Transverse colon (tissue), 4 donors: ENCODE data around the gene HDAC2. TPM values are rescaled to one million over a fixed set of nuclear protein-coding genes. Genes with fewer than 3 reads are reported as not detected.
"Not testable (repeated sequence)": the region's sequence is repeated elsewhere in the genome, so short reads cannot be mapped to it uniquely, and the experiment has no call there.

ENCODE experiments used
- DNase-seq: peaks from one replicate; pipeline ENCODE4 v3.0.0-alpha.2; 2019
- H3K27ac ChIP-seq, 4 donors: fragments of 200-600 bp; sonication (generic); 2 replicates each; pipeline ENCODE4 v1.5.1; 2016 to 2018; ENCODE audit warnings: inconsistent platforms in 4 of 4
- H3K27me3 ChIP-seq: fragments of 200-600 bp; sonication (generic); 2 replicates; pipeline ENCODE4 v1.5.1; 2017; ENCODE audit warnings: inconsistent platforms
- H3K36me3 ChIP-seq, 4 donors: fragments of 200-600 bp; sonication (generic); 2 replicates each; pipeline ENCODE4 v1.5.1; 2017 to 2019; ENCODE audit warnings: inconsistent platforms in 4 of 4
- H3K4me1 ChIP-seq, 4 donors: fragments of 200-600 bp; sonication (generic); 2 replicates each; pipeline ENCODE4 v1.5.1; 2017 to 2020; ENCODE audit warnings: inconsistent platforms in 4 of 4
- H3K4me3 ChIP-seq, 4 donors: fragments of 200-600 bp; sonication (generic); 1 replicate in 1 of 4; 2 replicates in 3 of 4; pipeline versions ENCODE4 v1.5.1 to v1.6.1; 2017 to 2019; ENCODE audit warnings: inconsistent platforms in 4 of 4
- H3K9me3 ChIP-seq, 2 donors: fragments of 200-600 bp; sonication (generic); 2 replicates each; pipeline ENCODE4 v1.5.1; 2017 to 2019; ENCODE audit warnings: inconsistent platforms in 2 of 2
- EP300 ChIP-seq: sonication (generic); formaldehyde crosslinking; IDR thresholded peaks from one replicate; pipeline ENCODE4 v1.6.1; 2017; ENCODE audit warnings: antibody characterized with exemption, low read depth
- POLR2A ChIP-seq: fragments of 450-650 bp; IDR thresholded peaks from one replicate; pipeline ENCODE4 v1.6.1; 2016; ENCODE audit warnings: antibody characterized with exemption, mild to moderate bottlenecking, moderate library complexity
- POLR2AphosphoS5 ChIP-seq, 3 donors: sonication (generic); formaldehyde crosslinking; IDR thresholded peaks; one replicate each; pipeline ENCODE4 v1.6.1; 2016; ENCODE audit warnings: antibody characterized with exemption in 3 of 3
- WGBS, 2 donors: methylation state at CpG; one replicate each; pipeline ENCODE4 v1.1.5; 2018; ENCODE audit warnings: low coverage in 1 of 2; 5-methylcytosine and 5-hydroxymethylcytosine counted together
- in situ Hi-C, 4 donors: fragments of 200-750 bp; cut with MboI; loops; one replicate each; pipeline versions ENCODE4 v1.15.0 to v1.15.1; 2017; ENCODE audit warnings: low sequenced_read_pairs in 3 of 4, low pct_ligation_motif_present in 1 of 4, low pct_unique_long_range_greater_than_20kb in 1 of 4
- intact Hi-C: fragments of 100-400 bp; cut with DNase I; formaldehyde crosslinking; loops from one replicate; pipeline ENCODE4 v1.15.1; 2023; ENCODE audit warnings: low total_unique reads
- total RNA-seq, 4 donors: library from RNA; depleted of rRNA; stranded (reverse); fragments of >200 nt; gene quantifications; one replicate each; pipeline ENCODE4 v1.1.0, GENCODE V29; 2016
- TF ChIP-seq, protein P1 (sequence below), 5 experiments: fragments of 200-600 bp in 3 of 5; fragments of 450-650 bp in 2 of 5; sonication (generic) in 3 of 5; IDR thresholded peaks; 1 replicate in 2 of 5; 2 replicates in 3 of 5; pipeline ENCODE4 v1.5.1; 2016 to 2017; ENCODE audit warnings: antibody characterized with exemption in 5 of 5, inconsistent platforms in 3 of 5, mild to moderate bottlenecking in 2 of 5, moderate library complexity in 1 of 5

Gene HDAC2
- total RNA-seq, 4 donors from 2014 or later: 26.6 to 60.8 (median 38.0) TPM

DNA sequence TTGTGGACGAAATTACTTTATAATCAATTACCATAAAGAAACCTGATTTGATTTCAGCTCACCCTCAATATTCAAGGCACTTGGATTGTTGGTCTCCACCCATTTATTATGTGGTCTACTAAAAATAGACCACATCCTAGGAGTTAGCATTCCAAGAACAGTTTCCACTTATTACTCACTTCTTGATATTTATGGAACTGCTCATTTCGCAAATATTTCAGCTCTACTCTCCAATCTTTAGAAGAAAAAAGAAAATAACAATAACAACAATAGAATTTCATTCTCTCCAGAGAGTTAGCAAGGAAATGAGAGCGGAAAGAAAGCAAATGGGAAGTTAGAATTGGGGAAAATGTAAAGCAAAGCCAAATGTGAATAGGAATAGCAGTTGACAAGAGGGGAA is 26.2 kb upstream of the HDAC2 start:
- 55 to 70% methylated on average over 3 of the region's 3 CpGs for WGBS, 2 donors
- Histone ChIP-seq H3K27me3 (no peaks in the 10 kb centered on the region), H3K27ac (no peak overlapping the region), H3K9me3 (no peaks in the 10 kb centered on the region), H3K4me3 (no peak overlapping the region), H3K4me1 (peaks cover 0 to 21% (median 9%) of the 10 kb centered on the region in 4 donors), H3K36me3 (no peaks in the 10 kb centered on the region)
- in situ Hi-C loops: no loop called here
- intact Hi-C loops: no loop called here
- no peak for DNase-seq
- TF ChIP-seq EP300 (no peak), POLR2A (no peak), POLR2AphosphoS5 (IDR thresholded peaks at IDR 0.05) (peak in 1 of 3 donors; percentile 9)
- TF ChIP-seq, protein P1, sequence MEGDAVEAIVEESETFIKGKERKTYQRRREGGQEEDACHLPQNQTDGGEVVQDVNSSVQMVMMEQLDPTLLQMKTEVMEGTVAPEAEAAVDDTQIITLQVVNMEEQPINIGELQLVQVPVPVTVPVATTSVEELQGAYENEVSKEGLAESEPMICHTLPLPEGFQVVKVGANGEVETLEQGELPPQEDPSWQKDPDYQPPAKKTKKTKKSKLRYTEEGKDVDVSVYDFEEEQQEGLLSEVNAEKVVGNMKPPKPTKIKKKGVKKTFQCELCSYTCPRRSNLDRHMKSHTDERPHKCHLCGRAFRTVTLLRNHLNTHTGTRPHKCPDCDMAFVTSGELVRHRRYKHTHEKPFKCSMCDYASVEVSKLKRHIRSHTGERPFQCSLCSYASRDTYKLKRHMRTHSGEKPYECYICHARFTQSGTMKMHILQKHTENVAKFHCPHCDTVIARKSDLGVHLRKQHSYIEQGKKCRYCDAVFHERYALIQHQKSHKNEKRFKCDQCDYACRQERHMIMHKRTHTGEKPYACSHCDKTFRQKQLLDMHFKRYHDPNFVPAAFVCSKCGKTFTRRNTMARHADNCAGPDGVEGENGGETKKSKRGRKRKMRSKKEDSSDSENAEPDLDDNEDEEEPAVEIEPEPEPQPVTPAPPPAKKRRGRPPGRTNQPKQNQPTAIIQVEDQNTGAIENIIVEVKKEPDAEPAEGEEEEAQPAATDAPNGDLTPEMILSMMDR (IDR thresholded peaks at IDR 0.05): no peak

DNA sequence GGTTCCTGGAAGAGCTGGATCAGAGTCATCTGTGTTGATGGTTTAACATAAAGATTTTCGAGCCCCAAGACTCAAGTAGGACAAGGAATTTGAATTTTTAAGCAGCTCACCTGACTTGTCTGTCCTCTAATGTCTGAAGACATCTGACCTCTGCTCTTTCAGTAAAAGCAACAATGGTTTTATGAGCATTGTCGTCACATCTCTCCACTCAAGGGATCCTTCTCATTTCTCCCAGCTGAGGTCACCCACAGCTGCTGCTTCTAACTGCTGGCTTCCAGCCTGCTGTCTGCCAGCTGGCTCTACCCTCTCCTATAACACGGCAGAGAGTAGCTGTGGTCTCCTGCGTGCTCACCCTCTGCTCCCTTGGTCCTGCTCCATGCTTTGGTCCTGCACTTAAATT is 24.7 kb upstream of the HDAC2 start:
- DNase-seq: peak; percentile 27
- intact Hi-C loops: no loop called here
- WGBS, 2 donors: 16 to 25% methylated on average over 1 to 4 of the region's 4 CpGs
- H3K9me3 ChIP-seq: no peaks in the 10 kb centered on the region
- TF ChIP-seq EP300: peak; percentile 34
- peak; percentile 33 to 69 (median 55) for TF ChIP-seq POLR2AphosphoS5 (IDR thresholded peaks at IDR 0.05)
- no peak for TF ChIP-seq POLR2A
- TF ChIP-seq, protein P1 (IDR thresholded peaks at IDR 0.05): no peak
- in situ Hi-C loops: no loop called here
- peaks cover 0 to 21% (median 9%) of the 10 kb centered on the region in 4 donors for H3K4me1 ChIP-seq
- no peaks in the 10 kb centered on the region for H3K27me3 ChIP-seq
- H3K4me3 ChIP-seq: no peak overlapping the region
- peak overlapping the region in 3 of 4 donors; percentile 36 to 55 (median 54) for H3K27ac ChIP-seq
- no peaks in the 10 kb centered on the region for H3K36me3 ChIP-seq

DNA sequence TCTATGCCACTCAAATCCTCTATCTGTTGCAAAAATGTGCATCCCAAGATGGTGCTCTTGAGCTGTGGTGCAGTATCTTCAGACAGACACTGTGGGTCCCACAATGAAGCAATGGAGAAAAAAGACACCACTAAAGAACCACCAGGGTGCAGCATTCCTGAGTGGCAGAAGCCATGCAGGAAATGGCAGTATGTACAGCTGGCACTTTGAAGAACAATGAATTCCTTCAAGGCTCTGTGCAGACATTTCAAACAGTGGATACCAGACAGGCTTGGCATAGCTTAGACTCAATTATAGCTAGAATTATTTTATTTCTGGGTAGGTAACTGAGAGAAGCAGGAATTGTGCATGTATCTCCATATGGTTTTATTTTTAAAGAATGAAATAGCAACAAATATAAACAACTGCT is 24.0 kb upstream of the HDAC2 start:
- intact Hi-C loops (no loop called here), in situ Hi-C loops (no loop called here)

DNA sequence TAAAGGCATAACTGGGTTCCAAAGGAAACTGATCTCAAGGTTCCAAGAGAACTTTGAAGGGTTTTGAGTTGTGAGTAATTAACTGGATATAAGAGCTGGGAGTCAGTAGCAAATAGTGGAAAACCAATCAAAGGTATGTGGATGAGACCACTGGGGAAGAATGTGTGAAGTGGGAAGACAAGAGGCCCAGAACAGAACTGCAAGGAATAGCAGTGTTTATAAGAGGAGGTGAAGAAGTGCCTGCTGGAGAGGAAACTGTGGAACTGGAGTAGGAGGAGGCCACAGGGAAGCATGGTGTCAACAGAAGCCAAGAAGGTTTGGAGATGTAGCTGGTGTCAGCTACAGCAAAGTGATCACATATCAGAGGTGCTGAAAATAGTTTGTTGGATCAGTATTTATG is 18.7 kb upstream of the HDAC2 start:
- no peak overlapping the region for H3K4me3 ChIP-seq
- in situ Hi-C loops: no loop called here
- H3K9me3 ChIP-seq: no peaks in the 10 kb centered on the region
- peaks cover 0 to 2% (median 0%) of the 10 kb centered on the region in 4 donors for H3K4me1 ChIP-seq
- TF ChIP-seq, protein P1 (IDR thresholded peaks at IDR 0.05): no peak
- TF ChIP-seq POLR2AphosphoS5 (IDR thresholded peaks at IDR 0.05): no peak
- no peak for TF ChIP-seq POLR2A
- TF ChIP-seq EP300: no peak
- H3K36me3 ChIP-seq: no peaks in the 10 kb centered on the region
- DNase-seq: no peak
- no peaks in the 10 kb centered on the region for H3K27me3 ChIP-seq
- intact Hi-C loops: no loop called here
- no peak overlapping the region for H3K27ac ChIP-seq

More for the DNA sequence above, 24.0 kb upstream of the HDAC2 start:
- H3K9me3 ChIP-seq: no peaks in the 10 kb centered on the region
- H3K36me3 ChIP-seq: no peaks in the 10 kb centered on the region
- H3K4me1 ChIP-seq: peaks cover 0 to 21% (median 9%) of the 10 kb centered on the region in 4 donors
- H3K4me3 ChIP-seq: no peak overlapping the region
- no peaks in the 10 kb centered on the region for H3K27me3 ChIP-seq
- DNase-seq: peak; percentile 18
- TF ChIP-seq EP300 (no peak), POLR2A (no peak), POLR2AphosphoS5 (IDR thresholded peaks at IDR 0.05) (no peak)
- TF ChIP-seq, protein P1 (IDR thresholded peaks at IDR 0.05): peak; percentile 34 to 64 (median 47)
- peak overlapping the region in 3 of 4 donors; percentile 36 to 55 (median 54) for H3K27ac ChIP-seq

DNA sequence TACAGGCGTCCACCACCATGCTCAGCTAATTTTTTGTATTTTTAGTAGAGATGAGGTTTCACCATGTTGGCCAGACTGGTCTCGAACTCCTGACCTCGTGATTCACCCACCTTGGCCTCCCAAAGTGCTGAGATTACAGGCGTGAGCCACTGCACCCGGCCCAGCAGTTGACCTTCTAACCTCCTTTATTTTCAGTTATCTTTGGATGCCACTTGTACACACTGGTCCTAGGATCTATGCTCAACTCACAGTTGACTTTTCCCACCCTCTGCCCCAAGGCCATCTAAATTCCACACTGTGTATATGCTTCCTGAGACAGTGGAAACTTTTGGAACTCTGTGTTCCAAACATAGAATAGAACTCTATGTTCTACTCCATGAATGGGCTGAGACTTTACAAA is 11.7 kb upstream of the HDAC2 start:
- H3K4me3 ChIP-seq, H3K27me3 ChIP-seq, intact Hi-C loops, H3K36me3 ChIP-seq, in situ Hi-C loops, DNase-seq, H3K4me1 ChIP-seq, H3K27ac ChIP-seq, H3K9me3 ChIP-seq: not testable (repeated sequence)
- WGBS, 2 donors: 86 to 93% methylated on average over 4 to 5 of the region's 5 CpGs
